Testis (tissue), 2 donors: Measurements from ENCODE around the gene PDE10A.

Source experiments
- POLR2A ChIP-seq: fragments of 450-650 bp; IDR thresholded peaks from one replicate; pipeline ENCODE4 v1.6.1; 2017; ENCODE audit warnings: antibody characterized with exemption, mild to moderate bottlenecking, moderate library complexity
- TF ChIP-seq, protein P1 (sequence below), 3 experiments: fragments of 450-650 bp in 2 of 3; fragments of 200-600 bp in 1 of 3; sonication (generic) in 1 of 3; IDR thresholded peaks; one replicate each; pipeline ENCODE4 v1.5.1; 2016 to 2019; ENCODE audit warnings: antibody characterized with exemption in 3 of 3, mild to moderate bottlenecking in 2 of 3, moderate library complexity in 1 of 3

DNA sequence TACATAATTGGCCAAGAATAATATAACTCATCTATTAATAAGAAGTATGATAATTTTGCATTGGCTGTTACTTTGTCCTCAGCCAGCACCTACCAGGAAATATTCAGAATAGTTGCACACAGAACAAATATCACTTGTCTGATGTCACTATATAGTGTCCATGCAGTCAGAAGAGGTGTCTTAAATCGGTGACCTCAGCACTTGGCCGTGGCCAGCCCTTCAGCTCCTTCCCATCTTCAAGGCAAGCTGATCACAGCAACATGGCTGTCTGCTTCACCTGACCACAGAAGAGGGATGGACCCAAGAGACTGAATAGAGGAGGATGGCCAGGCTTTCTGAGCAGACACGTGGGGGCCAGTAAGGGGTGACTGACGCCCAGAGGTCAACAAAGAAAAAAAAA is 22.2 kb downstream of the PDE10A start:
- TF ChIP-seq, protein P1, sequence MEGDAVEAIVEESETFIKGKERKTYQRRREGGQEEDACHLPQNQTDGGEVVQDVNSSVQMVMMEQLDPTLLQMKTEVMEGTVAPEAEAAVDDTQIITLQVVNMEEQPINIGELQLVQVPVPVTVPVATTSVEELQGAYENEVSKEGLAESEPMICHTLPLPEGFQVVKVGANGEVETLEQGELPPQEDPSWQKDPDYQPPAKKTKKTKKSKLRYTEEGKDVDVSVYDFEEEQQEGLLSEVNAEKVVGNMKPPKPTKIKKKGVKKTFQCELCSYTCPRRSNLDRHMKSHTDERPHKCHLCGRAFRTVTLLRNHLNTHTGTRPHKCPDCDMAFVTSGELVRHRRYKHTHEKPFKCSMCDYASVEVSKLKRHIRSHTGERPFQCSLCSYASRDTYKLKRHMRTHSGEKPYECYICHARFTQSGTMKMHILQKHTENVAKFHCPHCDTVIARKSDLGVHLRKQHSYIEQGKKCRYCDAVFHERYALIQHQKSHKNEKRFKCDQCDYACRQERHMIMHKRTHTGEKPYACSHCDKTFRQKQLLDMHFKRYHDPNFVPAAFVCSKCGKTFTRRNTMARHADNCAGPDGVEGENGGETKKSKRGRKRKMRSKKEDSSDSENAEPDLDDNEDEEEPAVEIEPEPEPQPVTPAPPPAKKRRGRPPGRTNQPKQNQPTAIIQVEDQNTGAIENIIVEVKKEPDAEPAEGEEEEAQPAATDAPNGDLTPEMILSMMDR (IDR thresholded peaks at IDR 0.05): no peak
- TF ChIP-seq POLR2A: no peak
